ENCODE data around the gene ARHGAP10.
A peak's percentile ranks its signal among the peaks of the same experiment; 100 is the strongest.
"Not testable (repeated sequence)": the region's sequence is repeated elsewhere in the genome, so short reads cannot be mapped to it uniquely, and the experiment has no call there.

Gene ARHGAP10

DNA sequence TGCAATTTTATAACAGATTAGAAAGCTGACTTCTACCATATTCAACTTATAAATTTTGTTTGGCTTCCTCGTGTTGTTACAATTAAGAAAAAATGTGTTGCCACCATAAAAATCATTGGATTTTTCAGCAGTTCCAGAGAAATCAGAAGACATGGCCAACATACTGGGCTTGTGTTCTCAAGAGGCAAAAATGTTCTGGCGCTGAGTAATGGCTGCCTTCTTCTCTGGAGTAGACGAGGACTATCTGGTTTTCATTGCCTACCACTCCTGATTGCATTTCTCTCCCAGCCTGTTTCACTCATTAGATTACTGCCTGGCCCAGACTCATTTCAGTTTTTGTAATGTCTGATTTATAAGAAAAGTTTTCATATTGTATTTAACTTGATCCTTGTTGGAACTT, 122.3 kb downstream of the ARHGAP10 start:
- DNase-seq, result no peak

DNA sequence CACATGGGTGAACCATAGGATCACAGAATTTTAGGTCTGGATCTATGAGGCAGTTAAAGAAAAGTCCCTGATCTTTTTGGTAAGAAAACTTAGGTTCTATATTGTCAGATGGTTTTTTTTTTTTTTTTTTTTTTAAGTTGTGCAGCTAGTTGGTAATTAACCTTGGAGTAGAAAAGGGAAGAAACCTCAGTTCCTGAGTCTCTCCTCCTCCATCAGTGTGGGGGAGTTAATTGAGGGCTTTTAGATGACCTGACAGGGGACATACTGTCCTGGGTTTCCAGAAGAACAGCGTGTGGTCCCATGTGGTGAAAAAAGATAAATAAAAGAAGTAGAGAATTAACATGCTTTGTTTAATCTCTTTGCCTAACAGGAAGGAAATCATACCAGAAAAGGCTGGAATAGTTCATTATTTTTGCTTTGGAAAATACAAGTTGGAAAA, 123.7 kb downstream of the ARHGAP10 start:
- no peak for DNase-seq

DNA sequence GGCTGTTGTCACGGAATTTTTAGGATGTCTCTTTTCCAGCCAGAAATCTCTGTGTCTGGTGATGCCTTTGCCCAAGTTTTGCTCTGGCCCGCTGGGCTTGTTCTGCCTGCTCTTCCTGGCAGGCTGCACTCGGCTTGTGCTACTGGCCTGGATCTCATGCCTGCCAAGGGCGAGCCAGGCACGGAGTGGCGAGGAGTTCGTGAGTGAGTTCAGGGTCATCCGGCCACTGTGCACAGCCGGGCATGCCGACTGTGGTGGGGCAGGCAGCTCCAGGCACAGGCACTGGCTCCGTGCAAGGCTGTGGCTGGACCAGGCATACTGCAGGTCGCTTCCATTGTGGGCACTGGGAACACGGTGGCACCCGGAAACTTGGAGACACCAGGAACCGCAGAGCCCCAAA, 129.1 kb downstream of the ARHGAP10 start:
- DNase-seq, result no peak

DNA sequence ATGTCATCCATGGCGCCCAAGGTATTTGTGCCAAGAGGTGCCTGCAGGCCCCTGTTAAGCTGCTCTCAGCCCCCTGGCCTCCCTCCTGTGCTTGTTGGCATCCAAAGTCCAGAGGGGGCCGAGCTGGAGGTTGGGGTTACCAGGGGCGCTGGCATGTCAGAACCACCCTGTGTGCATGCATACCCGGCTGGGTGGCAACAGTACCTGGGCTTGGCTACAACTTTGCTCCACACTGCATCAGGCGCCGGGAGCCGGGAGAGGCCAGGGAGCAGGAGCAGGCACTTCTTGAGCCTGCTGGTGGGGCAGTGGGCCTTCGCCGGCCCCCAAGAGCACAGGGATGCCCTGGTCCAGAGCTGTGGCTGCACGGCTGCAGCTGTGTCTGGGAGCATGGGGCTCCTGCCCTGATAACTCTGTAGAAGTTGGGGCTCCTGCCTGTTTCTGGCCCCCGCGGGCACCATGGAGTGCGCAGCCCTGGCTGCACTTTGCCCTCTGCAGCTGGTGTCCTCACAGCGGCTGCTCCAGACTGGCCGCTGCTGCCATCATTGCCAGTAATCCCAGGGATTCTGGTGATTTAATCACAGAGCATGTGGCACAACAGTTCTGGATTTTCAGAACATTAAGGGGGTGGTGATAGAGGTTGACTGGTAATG, 130.3 kb downstream of the ARHGAP10 start:
- DNase-seq, result no peak

DNA sequence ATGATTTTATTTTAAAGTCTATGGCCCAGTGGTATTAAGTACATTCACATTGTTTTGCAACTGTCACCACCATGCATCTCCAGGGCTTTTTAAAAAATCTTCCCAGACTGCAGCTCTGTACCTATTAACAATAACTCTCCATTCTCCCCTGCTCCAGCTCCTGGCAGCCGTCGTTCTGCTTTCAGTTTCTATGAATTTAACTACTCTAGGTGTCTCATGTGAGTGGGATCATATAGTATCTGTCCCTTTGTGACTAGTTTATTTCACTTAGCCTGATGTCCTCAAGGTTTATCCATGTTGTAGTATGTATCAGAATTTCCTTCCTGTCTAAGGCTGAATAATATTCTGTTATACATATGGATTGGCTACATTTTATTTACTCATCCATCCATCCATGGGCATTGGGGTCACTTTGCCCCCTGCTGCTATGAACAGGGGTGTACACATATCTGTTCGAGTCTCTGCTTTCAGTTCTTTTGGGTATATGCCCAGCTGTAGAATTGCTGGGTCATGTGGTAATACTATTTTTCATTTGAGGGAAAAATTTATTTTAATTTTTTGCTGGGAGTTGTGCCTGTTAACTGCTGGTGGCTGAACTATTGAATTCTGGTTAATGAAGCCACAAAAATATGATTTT, 131.3 kb downstream of the ARHGAP10 start:
- DNase-seq, result no peak

DNA sequence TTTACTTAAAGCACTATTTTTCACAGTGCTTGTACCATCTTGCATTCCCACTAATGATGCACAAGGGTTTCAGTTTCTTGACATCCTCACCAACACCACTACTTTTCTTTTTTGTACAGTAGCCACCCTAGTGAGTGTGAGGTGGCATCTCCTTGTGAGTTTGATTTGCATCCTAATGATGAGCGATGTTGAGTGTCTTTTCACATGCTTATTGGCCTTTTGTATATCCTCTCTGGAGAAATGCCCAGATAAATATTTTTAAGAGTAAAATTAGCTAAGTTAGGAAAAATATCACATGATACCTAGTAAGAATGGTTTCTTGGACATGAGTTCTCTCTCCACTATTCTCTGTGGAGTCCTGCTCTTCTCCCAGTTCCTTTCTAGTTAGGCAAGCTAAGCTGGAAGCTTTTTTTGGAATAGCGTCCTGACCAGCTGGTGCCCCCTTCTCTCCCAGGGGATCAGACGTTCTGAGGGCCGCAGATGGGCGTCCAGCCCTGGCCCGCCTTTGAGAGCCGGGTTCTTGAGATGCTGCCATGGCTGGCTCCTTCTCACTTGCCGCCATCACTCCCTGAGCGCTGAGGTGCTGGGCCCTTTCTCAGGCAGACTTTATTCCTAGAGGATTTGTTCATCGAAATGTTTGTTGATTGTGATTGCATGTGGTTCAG, 132.1 kb downstream of the ARHGAP10 start:
- no peak for DNase-seq

DNA sequence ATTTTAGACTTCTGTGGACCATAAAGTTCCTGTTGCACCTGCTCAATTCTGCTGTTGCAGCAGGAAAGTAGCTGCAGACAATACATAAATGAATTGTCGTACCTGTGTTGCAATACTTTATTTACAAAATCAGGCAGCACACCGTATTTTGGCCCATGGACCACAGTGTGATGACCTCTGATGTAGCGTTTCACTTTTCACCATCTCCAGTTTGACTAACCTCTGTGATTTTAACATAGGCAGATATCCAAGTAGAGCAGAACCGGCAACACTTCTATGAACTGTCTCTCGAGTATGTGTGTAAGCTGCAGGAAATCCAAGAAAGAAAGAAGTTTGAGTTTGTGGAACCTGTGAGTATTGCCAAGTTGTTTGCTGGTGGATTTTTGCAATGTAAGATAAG, 132.7 kb downstream of the ARHGAP10 start:
- DNase-seq, result no peak

DNA sequence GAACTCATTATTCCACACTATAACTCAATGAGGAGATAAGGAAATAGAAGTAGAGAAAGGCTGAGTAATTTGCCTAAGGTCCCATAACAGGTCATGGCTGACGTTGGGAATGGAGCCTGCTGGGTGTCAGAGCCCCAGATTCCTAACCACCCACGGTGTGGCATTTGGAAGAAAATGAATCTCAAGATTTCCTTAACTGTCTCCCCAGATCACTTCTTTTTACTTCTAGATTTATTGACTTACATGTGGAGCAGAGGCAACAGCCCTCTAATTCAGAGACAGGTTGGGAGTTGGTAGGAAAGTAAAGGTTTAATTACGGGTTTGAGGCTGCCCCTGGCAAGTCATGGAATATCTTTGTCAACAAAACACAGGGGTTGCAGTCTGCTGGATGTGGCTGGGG, 134.0 kb downstream of the ARHGAP10 start:
- peak; percentile 17 for DNase-seq

DNA sequence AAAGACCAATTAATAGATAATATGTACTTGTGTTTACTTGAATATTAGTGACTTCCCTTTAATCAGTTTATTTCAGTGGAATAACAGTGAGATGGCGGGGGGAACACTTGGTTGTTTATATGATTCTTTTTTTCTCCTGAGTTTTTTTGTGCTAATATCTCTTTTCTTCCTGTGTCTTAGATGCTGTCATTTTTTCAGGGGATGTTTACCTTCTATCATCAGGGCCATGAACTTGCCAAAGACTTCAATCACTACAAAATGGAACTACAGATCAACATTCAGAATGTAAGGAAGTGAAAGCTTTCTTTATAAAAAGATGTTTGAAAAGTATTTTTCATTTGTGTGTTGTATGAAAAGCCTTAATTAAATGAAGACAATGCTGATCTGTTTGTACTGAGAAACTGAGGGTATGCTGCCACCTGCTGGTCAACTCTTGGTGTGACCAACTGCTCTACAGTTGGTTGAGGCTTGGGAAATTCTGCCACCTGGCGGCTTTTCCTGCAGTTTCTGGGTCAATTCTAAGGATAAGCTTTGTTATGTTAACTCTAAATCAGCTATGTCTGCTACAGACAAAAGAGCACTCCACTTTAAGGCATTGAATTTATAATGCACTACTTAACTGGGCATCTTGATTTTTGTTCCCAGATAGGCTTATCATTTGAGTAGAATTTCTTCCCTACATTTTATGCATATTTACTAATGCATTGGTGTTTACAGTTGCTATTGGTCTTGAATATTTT, 134.8 kb downstream of the ARHGAP10 start:
- DNase-seq, result peak; percentile 83

DNA sequence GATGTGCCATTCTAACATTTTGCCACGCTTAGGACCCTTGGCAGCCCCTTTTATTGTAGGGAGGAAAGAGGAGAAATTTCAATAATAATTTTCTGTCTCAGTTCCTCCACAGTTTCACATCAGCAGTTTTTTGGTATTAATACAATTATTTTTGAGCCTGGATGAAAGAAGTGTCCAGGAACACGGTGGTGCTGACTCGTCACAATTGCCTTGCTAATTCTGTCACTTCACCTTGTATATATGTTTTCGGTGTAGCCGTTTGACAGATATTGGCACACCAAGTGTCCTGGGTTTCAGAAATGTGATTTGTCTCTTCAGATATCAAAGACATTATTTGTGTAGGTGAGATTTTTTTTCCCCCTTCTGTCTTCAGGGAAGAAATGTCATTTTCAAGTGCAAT, 142.2 kb downstream of the ARHGAP10 start:
- DNase-seq, result no peak

DNA sequence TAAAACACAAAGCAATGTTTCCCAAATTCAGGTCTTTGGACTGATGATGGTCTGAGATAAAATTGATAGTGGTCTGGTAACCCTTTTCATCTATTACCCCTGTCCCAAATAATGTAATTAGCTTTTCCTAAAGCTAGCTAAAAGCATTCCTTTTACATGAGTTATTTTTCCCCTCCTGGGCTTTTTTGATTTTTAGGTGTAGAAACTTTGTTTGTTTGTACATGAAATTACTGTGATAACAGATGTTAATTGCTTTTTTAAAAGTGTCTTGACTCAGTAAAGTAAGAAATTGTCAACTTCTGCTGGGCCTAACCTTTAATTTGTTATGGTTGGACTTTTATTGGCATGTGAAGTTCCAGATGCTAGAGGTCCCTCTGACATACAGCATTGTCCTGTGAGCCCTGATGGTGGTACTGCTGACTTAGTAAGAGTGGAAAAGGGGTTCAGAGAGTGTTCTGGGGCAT, 145.5 kb downstream of the ARHGAP10 start:
- no peak for DNase-seq

DNA sequence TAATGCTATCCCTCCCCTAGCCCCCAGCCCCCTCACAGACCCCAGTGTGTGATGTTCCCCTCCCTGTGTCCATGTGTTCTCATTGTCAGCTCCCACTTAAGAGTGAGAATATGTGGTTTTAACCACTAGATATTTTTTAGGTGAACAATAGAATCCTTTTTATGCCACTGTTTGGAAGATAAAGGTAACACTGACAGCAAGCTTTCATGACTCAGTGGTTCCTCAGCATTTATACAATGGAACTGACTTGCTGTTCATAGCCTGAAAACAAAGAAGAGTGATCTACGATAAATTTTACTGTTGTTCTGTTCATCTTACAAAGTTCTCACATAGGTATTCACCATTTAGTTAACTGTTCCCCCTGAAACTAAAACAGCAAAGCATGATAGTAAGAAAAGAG, 147.8 kb downstream of the ARHGAP10 start:
- DNase-seq, result no peak

DNA sequence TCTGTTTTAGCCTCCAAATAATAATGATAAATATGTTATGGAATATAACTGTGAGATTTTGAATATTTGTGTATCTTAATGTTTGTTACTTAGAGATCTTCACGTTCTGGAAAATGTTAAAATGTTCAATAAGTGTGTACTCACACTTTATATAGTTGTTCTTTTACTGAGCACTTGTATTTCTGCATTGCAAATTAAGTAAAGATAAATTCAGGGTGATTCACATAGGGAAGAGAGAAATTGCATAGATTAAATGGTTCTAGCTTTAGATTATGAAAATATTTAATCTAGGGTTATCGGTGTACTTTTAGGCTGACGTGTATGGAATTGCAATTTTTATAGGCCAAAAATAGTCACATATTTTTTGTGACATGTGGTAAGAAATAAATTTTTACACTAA, 148.6 kb downstream of the ARHGAP10 start:
- DNase-seq, result no peak

DNA sequence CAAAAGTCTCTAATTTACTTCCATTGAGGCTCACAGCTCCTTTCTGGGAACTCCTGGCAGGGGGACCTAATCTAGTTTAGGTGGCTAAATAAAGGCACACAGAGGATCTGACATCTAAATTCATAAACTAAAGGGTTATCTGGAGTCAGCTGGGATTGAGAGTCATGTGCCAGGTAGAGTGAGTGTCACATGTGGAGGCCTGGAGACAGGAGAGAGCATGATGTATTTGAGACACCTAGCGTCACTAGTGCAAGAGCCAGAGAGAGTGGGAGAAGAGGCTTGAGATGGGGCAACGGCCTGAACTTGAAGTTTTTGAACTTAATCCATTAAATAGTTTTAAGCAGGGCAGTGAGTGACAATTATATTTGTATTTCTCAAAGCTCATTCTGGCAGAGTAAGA, 152.6 kb downstream of the ARHGAP10 start:
- no peak for DNase-seq

DNA sequence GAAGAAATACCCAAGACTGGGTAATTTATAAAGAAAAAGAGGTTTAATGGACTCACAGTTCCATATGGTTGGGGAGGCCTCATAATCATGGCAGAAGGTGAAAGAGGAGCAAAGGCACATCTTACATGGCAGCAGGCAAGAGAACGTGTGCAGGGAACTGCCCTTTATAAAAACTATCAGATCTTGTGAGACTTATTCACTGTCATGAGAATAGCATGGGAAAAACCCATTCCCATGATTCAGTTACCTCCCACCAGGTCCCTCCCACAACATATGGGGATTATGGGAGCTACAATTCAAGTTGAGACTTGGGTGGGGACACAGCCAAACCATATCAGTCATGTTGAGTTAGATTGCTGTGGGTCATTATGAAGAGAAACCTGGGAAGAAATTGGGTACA, 153.3 kb downstream of the ARHGAP10 start:
- DNase-seq, result not testable (repeated sequence)

DNA sequence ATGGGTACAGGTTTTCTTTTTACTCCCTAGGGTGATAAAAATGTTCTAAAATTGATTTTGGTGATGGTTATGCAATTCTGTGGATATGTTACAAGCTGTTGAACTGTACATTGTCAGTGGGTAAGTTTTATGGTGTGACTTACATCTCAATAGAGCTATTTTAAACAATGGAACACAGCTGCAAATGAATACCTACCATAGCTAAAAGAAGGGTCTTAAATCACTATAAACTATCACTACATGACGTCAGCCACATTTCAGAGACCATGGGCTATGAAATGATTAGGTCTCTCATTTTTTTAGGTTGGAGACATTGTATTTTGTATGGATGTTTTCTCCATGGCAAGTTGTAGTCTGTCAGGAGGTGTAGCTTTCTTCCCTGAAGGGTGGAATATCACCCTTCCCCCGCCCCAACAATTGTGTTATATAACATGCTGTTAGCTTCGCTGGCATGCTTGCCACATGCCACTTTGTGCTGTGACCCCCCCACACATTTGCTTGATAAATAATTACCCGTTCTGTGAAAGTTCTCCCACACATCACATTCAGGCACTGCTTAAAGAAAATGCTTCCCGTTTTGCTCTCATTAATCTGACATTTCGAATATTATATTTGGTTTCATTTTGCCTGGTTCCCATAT, 159.7 kb downstream of the ARHGAP10 start:
- DNase-seq, result no peak

DNA sequence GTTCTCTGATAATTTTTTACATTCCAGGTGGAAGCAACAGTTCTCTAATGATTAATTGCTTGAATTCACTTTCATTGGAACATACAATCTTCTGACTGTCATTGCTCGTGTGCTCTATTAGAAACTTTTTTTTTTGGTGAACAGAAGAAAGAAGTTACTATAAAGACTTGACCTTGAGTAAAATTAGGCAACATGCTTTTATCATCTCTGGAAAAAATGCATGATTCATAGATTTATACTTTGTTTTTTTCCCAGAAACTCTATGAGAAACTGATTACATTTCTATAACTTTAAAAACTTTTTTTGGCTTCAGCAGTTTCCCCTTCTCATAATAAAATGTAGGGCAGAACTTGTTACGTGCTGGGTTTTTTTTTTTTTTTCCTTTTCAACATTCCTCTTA, 167.6 kb downstream of the ARHGAP10 start:
- DNase-seq, result no peak

DNA sequence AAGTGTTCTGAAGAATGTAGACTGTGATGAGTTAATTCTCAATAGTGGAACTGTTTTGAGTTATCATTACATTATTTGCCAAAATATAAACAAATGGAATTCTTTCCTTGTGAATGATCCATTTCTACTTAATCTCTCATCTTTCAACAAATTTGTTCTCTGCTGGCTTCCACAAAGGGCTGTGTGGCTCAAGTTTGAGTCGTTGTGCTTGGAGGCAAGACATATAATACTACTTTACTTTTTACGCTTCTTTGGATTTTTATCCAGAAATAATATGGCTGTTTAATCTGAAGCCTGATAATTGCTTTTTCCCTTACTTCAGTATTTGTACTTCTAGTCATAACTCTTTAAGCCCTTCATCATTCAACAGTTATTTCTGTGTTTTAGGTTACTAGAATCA, 169.5 kb downstream of the ARHGAP10 start:
- DNase-seq, result no peak

DNA sequence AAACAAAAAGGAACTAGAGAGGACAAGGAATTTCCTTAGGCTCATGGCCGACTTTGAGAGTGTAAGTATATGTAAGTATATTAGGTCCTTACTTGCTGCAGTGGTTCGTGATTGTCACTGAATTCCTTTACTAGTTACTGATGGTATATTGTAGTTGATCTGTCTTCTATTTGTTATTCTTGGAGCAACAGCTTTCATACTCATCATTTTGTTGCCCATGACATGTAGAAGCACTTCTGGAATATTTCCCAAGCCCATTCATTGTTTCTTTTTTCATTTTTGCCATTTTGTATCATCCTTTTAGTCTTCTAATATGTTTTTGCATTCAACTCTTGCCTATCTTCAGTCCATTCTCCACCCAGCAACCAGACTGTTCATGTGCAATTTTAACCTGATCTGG, 170.0 kb downstream of the ARHGAP10 start:
- DNase-seq, result no peak

DNA sequence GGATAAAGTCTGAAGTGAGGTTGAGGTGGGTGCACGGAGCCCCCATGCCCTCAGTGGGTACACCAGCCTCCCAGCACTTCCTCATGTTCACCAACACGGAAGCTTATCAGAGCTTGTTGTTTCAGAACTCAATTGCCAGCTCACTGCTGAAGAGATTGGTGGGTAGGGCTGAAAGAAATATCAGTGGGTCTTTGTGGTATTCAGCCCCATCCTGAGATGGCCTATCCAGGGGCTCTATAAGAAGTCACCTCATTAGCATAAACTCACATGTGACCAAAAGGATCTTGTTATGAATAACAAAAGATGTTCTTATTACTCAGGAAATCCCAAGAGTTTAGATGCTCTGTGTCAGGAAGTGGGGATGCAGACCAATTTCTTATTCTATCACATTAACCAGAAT, 177.3 kb downstream of the ARHGAP10 start:
- no peak for DNase-seq

DNA sequence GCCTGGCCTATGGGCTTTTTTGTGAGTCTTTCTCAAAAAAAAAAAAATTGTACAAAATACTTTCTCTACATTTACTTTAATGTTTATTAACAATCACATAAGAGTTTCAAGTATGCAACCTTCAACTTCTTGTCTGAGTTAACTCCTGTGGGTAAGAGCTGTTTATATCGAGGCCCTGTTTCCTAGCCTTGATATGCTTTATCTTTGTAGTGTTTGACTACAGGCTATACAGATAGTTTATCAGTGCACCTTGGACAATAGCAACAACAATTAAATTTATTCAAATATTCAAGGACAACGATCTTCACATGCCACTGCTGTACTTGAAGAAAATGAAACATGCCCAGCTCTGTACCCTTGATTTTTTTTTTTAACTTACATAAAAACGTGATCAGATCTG, 178.4 kb downstream of the ARHGAP10 start:
- no peak for DNase-seq

DNA sequence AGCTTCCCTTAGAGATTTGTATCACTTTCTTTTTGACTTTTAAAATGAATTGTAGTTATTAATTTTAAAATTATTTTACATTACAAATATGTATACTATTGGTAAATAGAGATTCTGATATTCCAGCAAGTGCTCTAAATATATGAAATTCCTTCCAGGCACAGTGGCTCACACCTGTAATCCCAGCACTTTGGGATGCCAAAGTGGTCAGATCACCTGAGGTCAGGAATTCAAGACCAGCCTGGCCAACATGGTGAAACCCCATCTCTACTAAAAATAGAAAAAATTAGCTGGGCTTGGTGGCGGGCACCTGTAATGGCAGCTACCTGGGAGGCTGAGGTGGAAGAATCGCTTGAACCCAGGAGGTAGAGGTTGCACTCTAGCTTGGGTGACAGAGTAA, 180.2 kb downstream of the ARHGAP10 start:
- DNase-seq, result not testable (repeated sequence)

DNA sequence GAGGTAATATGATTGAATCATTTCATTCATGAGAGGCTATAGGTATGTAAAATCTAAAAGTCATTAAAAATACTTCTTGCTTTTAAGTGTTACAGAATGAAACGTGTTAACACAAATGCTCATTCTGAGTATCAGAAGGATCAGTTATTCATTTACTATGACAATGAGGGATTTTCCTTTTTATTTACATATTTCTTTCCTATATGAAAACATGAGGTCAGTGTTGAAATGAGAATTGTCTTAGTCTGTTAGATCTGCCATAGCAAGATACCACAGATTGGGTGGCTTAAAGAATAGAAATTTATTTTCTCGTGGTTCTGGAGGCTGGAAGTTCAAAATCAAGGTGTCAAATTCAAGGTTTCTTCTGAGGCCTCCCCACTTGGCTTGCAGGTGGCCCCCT, 181.2 kb downstream of the ARHGAP10 start:
- DNase-seq, result no peak

Data from retina (tissue), 1 donor.